CMK (cell line): ENCODE measurements around the gene ZNF560.
A peak's percentile ranks its signal among the peaks of the same experiment; 100 is the strongest.

Source experiments
- DNase-seq: peaks from one replicate; pipeline ENCODE4 v3.0.0-alpha.2; 2010; ENCODE audit warnings: low read depth

ZNF560 gene

DNA sequence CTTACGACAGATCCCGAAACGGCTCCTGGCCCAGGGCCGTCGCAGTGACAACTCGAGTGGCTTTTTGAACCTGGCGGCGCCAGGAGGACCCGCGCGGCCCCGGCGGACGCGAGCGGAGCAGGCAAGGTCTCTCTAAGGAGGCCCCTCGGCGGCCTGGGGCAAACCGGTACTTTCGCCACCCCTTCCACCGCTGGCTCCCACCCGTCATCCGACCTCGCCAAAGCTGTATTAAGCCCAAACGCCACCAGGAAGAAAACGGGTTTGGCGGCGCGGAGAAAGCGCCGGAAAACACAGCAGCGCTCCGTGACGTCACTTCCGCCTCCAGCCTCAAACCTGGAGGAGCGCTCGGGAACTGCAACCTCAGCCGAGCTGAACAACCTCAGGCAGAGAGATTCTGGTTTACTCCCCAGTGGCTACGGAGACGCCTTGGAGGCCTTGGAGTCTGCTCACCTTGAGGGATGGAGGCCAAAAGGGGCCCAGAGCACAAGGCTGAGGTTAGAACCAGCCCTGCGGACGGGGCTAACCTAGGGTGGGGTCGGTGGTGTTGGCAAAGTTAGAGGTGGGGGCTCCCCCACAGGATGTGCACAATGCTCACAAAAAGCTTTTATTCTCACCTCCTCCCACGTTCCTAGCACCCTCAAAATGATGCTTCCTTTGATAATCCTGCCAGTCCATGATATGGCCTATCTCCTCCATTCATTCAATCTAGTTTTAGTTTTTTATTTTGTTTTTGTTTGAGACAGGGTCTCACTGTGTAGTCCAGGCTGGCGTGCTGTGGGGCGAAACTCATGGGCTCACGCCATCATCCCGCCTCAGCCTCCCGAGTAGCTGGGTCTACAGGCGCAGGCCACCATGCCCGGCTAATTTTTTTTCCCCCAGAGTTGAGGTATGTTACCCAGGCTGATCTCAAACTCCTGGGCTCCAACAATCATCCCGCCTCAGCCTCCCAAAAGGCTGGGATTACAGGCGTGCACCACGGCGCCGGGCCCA, 62.8 kb downstream of the ZNF560 start, which contains the start of gene ZNF266:
TSS of gene ZNF266 (minus strand) at position 295 of the 990 bp plus-strand sequence. CDS start 15,484 bp downstream, outside the sequence.
- DNase-seq = peak; percentile 74

DNA sequence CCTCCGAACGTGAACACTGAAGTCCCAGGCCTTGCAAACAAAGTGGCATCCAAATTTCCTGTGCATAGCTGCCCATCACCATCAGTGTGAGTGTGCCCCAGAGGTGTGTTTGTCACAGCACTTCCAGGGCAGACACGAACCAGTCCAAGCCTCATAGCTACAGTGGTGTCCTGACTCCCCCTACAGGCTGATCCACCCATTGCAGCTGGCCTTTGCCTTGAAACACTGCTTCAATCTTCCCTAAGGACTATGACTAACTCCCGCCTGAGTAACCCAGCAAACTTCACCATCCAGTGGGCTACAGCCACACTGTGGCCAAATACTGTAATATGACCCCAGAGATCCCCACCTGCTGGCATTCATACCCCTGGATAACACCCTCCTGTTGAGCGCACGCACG, 66.9 kb downstream of the ZNF560 start:
- peak; percentile 45 for DNase-seq

DNA sequence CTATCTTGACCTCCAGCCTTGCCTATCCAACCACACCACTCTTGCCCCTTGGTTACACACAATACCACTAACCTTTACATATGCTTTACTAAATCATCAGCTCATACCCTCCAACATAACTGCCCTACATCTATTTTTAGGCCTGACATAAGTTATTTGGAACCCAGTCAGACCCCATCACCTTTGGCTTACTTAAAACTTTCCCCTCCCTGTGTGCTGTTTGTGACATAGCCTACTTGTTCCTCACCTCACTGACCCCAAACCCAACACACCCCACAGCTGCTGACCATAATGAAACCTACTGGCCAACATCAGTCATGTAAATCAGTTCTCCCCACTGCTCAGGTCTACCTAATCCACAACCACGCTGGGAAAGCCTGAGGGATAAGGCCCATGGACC, 68.0 kb downstream of the ZNF560 start:
- no peak for DNase-seq

DNA sequence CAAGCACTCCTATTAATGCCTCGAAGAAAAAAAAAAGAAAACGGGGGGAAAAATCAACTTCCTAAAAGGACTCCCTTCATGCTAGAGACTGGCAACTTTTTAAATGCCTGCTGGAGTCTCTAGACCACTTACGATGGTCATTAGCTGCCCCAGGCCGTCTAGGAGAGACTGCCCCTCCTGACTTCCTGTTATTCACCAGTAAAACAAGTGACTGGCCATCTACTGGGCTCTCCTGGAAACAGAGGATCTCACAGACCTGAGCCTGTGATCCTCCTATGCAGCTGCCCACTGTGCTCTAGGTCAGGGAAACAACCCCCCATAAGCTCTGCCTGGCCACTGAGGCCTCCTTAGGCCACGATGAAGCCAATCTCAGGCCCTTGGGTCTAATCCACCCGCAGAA, 70.5 kb downstream of the ZNF560 start:
- no peak for DNase-seq
